NT2/D1 (cell line): ENCODE results near the gene KIRREL2.
A peak's percentile ranks its signal among the peaks of the same experiment; 100 is the strongest.

Experiments
- DNase-seq: peaks from one replicate; pipeline ENCODE4 v3.0.0-alpha.2; 2011; ENCODE audit warnings: low read depth, low spot score
- H3K27me3 ChIP-seq: 2 replicates; pipeline ENCODE4 v1.6.0; 2011; ENCODE audit warnings: mild to moderate bottlenecking; ENCODE audit not compliant: insufficient read length, insufficient read depth
- H3K36me3 ChIP-seq: 2 replicates; pipeline ENCODE4 v1.6.1; 2011; ENCODE audit warnings: mild to moderate bottlenecking, low read length, mixed read lengths; ENCODE audit not compliant: insufficient read depth, insufficient read length
- H3K4me1 ChIP-seq: 2 replicates; pipeline ENCODE4 v1.5.1; 2011; ENCODE audit not compliant: insufficient read depth, insufficient read length
- H3K4me3 ChIP-seq: 2 replicates; pipeline ENCODE4 v1.5.1; 2011; ENCODE audit warnings: low read depth; ENCODE audit not compliant: insufficient read length
- H3K9ac ChIP-seq: 2 replicates; pipeline ENCODE4 v1.6.0; 2011; ENCODE audit warnings: low read depth; ENCODE audit not compliant: insufficient read length
- H3K9me3 ChIP-seq: 2 replicates; pipeline ENCODE4 v1.5.1; 2011; ENCODE audit warnings: mild to moderate bottlenecking, low read length; ENCODE audit not compliant: insufficient read depth
- SUZ12 ChIP-seq: IDR thresholded peaks from 2 replicates; pipeline ENCODE4 v1.6.1; 2011; ENCODE audit not compliant: insufficient read length, insufficient read depth; ENCODE audit errors: extremely low read depth
- YY1 ChIP-seq: IDR thresholded peaks from 2 replicates; pipeline ENCODE4 v1.6.1; 2011; ENCODE audit not compliant: insufficient read length, insufficient read depth
- ZNF274 ChIP-seq: IDR thresholded peaks from 2 replicates; pipeline ENCODE4 v1.6.1; 2011; ENCODE audit warnings: mild to moderate bottlenecking, low read depth, low read length

Gene KIRREL2

GRCh38 chr19:35896643-35897040 is 39.9 kb downstream of the KIRREL2 start:
- H3K9me3 ChIP-seq = no peaks in the 10 kb centered on the region
- H3K27me3 ChIP-seq = no peaks in the 10 kb centered on the region
- no peak for TF ChIP-seq SUZ12
- no peaks in the 10 kb centered on the region for H3K4me1 ChIP-seq
- no peak overlapping the region for H3K9ac ChIP-seq
- H3K4me3 ChIP-seq = no peak overlapping the region
- H3K36me3 ChIP-seq = peaks cover 45% of the 10 kb centered on the region
- no peak for DNase-seq

GRCh38 chr19:35897706-35898451 is 41.2 kb downstream of the KIRREL2 start:
- DNase-seq = no peak
- H3K27me3 ChIP-seq = no peaks in the 10 kb centered on the region
- TF ChIP-seq ZNF274 (no peak), SUZ12 (no peak), YY1 (no peak)
- H3K4me1 ChIP-seq = no peaks in the 10 kb centered on the region
- H3K9ac ChIP-seq = peak overlapping the region; percentile 74
- H3K9me3 ChIP-seq = no peaks in the 10 kb centered on the region
- no peak overlapping the region for H3K4me3 ChIP-seq
- H3K36me3 ChIP-seq = peaks cover 43% of the 10 kb centered on the region

- Histone ChIP-seq H3K4me3 (peak overlapping the region; percentile 89), H3K36me3 (peaks cover 39% of the 10 kb centered on the region)
Measured at GRCh38 chr19:35898499-35898809, 41.7 kb downstream of the KIRREL2 start.

GRCh38 chr19:35899547-35900214 is 43.0 kb downstream of the KIRREL2 start:
- no peaks in the 10 kb centered on the region for H3K27me3 ChIP-seq
- no peak for DNase-seq
- peaks cover 3% of the 10 kb centered on the region for H3K4me1 ChIP-seq
- peak overlapping the region; percentile 94 for H3K9ac ChIP-seq
- peaks cover 28% of the 10 kb centered on the region for H3K36me3 ChIP-seq
- peak overlapping the region; percentile 89 for H3K4me3 ChIP-seq
- no peaks in the 10 kb centered on the region for H3K9me3 ChIP-seq
- TF ChIP-seq ZNF274 (no peak), YY1 (no peak), SUZ12 (no peak)

More at GRCh38 chr19:35898499-35898809, 41.7 kb downstream of the KIRREL2 start:
- peak overlapping the region; percentile 74 for H3K9ac ChIP-seq
- no peaks in the 10 kb centered on the region for H3K9me3 ChIP-seq
- peaks cover 1% of the 10 kb centered on the region for H3K4me1 ChIP-seq
- no peaks in the 10 kb centered on the region for H3K27me3 ChIP-seq
- DNase-seq = no peak
- TF ChIP-seq YY1 (no peak), ZNF274 (no peak), SUZ12 (no peak)

GRCh38 chr19:35901055-35901644 is 44.4 kb downstream of the KIRREL2 start:
- peak overlapping the region; percentile 89 for H3K4me3 ChIP-seq
- peaks cover 23% of the 10 kb centered on the region for H3K36me3 ChIP-seq
- peaks cover 3% of the 10 kb centered on the region for H3K4me1 ChIP-seq
- no peaks in the 10 kb centered on the region for H3K27me3 ChIP-seq
- DNase-seq = no peak
- no peak overlapping the region for H3K9ac ChIP-seq
- no peaks in the 10 kb centered on the region for H3K9me3 ChIP-seq
- TF ChIP-seq ZNF274 = no peak
- no peak for TF ChIP-seq SUZ12
- TF ChIP-seq YY1 = no peak

GRCh38 chr19:35901854-35902661 is 45.3 kb downstream of the KIRREL2 start, which contains the start of gene HCST:
Gene HCST, plus strand, starts transcription at chr19:35902529. Its CDS starts 65 bp downstream, at chr19:35902594.
- H3K36me3 ChIP-seq = peaks cover 15% of the 10 kb centered on the region
- no peaks in the 10 kb centered on the region for H3K9me3 ChIP-seq
- no peak for TF ChIP-seq YY1
- TF ChIP-seq SUZ12 = no peak
- TF ChIP-seq ZNF274 = no peak
- peak within 1 kb of the TSS; percentile 89 for H3K4me3 ChIP-seq
- H3K27me3 ChIP-seq = no peaks in the 10 kb centered on the region
- peak within 1 kb of the TSS; percentile 67 for H3K9ac ChIP-seq
- no peak for DNase-seq
- H3K4me1 ChIP-seq = peaks cover 5% of the 10 kb centered on the region
